GM19452 (cell line): ENCODE results near the gene CFAP97D2.
"Not testable (repeated sequence)": the region's sequence is repeated elsewhere in the genome, so short reads cannot be mapped to it uniquely, and the experiment has no call there.

Experiments used
- ATAC-seq: cut with Tn5 transposase; IDR thresholded peaks from one replicate; pipeline ENCODE4 v1.9.1; 2021; ENCODE audit not compliant: unreplicated experiment

CFAP97D2 gene

DNA sequence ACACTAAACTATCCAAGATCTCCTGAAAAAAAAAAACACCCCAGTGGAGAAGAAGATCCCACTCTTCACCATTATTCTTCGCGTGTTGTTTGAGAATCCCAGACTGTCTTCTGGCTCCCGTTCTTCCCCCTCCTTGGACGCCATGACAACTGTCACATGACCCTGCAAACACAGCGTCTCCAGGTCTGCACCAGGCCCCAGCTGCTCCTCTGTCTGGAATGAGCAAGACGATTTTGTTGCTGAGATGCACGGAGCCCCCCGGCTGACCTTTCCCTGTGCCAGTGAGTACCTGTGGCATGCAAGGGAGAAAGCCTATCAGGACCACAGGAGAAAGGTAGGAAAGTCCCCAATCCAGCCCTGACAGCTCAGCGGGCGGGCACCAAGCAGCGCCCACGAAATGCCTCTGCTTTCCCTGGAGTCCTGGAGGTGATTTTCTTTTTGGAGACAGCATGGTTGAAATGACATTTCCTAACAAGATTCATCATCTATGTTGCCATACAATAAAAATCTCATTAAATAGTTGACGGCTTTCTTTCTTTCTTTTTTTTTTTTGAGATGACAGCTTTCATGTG is at the start of gene CFAP97D2:
CFAP97D2 (plus strand) TSS at position 171 of the 572 bp plus-strand sequence; CDS start at position 245, 74 bp downstream.
- no peak for ATAC-seq

DNA sequence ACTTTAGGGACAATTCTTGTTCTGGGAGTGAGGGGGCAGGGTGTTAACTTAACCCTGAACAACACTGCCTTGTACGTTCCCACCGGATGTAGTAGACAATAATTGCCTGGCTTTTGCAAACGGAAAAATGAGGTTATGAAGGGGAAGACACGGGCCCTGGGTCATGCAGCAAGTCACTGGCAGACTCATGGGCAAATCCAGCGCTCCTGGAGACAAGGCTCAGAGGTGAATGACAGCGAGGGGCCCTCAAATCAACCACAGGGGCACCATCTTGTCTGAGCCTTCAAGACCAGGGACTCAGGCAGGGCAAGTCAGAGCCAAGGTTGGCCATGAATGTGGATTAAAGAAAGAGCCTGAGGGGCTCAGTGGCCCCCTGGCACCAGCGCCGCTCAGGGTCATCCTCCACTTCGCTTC is 49.4 kb upstream of the CFAP97D2 start:
- no peak for ATAC-seq

DNA sequence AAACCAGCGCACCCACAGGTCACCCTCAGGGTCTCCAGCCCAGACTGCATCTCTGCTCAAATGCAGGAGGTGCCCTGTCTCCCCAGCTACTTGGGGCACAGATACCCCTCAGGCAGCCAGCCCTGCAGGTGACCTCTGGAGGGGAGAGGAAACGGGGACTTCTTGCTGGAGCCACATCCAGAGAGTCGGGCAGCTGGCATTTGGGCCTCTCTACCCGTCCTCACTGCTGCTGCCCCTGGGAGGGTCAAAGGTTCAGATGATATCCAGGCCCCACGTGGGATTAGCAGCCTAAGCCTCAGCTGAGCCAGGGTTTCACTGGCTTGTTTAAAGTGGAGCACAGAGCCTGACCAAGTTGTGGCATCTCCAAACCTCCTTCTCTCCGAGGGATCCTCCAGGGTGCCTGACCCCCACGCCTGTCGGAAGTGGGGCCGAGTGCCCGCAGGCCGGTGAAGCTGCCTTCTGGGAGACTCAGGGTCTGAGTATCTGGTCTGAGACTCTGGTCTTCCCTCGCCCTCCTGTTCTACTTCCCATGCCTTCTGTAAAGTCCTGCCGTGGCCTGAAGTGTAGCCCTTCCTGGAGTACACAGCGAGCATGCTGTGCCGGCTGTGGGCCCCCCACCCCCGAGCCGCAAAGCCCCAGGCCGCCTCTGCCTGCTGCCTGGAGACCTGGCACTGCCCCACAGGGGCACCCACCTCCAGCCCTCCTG is 48.8 kb upstream of the CFAP97D2 start:
- ATAC-seq = no peak

DNA sequence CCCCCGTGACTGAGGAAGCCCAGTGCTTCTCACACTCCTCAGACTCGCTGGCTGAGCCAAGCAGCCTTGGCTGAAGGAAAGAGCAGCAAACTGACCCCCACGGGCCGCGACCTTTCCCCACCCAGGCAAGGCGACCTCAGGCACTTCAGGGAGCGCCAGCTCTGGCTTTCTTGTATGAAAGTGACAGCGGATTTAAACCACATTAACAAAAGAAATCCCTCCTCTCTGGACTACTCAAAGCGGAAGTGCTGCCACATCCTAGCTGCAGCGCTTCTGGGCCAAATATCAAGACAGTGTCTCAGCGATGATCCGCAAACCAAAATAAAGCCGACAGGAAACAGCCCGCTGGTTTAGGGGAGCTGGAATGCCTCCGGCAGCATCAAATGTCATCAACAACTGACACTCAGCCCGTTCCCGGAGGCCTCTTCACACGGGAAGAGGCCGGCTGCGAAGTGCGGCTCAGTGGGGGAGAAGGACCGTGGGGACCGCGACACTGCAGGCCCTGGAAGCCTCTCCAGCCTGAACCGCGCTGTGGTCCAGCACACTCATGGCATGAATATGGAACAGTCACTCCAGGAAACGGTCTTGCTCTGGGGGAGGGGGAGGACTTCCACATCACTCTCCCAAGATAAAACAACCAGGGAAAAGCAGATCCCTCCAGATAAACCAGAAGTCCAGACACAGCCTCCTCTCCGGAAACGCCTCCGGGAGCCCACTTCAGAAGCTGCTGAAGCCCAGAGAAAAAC is 48.0 kb upstream of the CFAP97D2 start:
- no peak for ATAC-seq

- peak; percentile 1 for ATAC-seq
These were observed 47.3 kb upstream of the CFAP97D2 start for GRCh38 chr13:114131583-114132418.

- peak; percentile 62 for ATAC-seq
These were observed 46.5 kb upstream of the CFAP97D2 start, which contains the start of gene RASA3 for GRCh38 chr13:114132419-114133121. Gene RASA3 (minus strand): TSS chr13:114132623. CDS start chr13:114132489, 134 bp downstream.

- ATAC-seq = not testable (repeated sequence)
These were observed 45.9 kb upstream of the CFAP97D2 start for GRCh38 chr13:114133126-114133525.

- not testable (repeated sequence) for ATAC-seq
These were observed 45.5 kb upstream of the CFAP97D2 start for GRCh38 chr13:114133552-114133951.

GRCh38 chr13:114134111-114134943 is 44.7 kb upstream of the CFAP97D2 start:
- no peak for ATAC-seq

- no peak for ATAC-seq
These were observed 44.0 kb upstream of the CFAP97D2 start for GRCh38 chr13:114134944-114135610.

- ATAC-seq = no peak
These were observed 43.3 kb upstream of the CFAP97D2 start for GRCh38 chr13:114135731-114136171.

GRCh38 chr13:114136576-114136975 is 42.5 kb upstream of the CFAP97D2 start:
- no peak for ATAC-seq

GRCh38 chr13:114140131-114140905 is 38.7 kb upstream of the CFAP97D2 start:
- ATAC-seq = no peak

DNA sequence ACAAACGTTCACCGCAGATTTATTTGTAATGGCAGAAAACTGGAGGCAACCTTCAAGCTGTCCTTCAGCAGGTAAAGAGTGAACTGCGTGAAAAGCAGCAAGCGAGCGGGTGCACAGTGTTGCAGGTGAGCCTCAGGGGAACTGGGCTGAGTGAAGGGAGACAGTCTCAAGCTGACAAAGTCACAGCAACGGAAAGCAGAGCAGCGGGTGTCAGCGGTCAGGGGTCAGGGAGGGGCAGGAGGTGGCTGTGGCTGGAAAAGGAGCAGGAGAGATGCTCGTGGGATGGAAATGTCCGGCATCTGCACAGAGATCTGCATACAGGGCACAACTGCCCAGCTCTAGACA is 38.2 kb upstream of the CFAP97D2 start:
- ATAC-seq = no peak

- ATAC-seq = no peak
These were observed 37.6 kb upstream of the CFAP97D2 start for GRCh38 chr13:114141261-114141996.

DNA sequence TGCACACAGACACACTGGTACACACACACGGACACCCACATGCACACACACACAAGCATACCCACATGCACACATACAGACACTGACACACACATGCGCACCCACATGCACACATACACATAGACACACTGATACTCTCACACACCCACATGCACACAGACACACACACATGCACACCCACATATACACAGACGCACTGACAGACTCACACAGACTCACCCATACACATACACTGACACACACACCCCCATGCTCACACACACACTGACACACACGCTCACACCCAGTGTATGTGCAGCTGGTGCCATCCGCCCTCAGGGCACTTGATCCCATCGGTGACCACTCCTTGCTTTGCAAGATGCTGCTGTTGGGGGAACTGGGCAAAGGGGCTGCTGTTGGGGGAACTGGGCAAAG is 36.9 kb upstream of the CFAP97D2 start:
- ATAC-seq = no peak

DNA sequence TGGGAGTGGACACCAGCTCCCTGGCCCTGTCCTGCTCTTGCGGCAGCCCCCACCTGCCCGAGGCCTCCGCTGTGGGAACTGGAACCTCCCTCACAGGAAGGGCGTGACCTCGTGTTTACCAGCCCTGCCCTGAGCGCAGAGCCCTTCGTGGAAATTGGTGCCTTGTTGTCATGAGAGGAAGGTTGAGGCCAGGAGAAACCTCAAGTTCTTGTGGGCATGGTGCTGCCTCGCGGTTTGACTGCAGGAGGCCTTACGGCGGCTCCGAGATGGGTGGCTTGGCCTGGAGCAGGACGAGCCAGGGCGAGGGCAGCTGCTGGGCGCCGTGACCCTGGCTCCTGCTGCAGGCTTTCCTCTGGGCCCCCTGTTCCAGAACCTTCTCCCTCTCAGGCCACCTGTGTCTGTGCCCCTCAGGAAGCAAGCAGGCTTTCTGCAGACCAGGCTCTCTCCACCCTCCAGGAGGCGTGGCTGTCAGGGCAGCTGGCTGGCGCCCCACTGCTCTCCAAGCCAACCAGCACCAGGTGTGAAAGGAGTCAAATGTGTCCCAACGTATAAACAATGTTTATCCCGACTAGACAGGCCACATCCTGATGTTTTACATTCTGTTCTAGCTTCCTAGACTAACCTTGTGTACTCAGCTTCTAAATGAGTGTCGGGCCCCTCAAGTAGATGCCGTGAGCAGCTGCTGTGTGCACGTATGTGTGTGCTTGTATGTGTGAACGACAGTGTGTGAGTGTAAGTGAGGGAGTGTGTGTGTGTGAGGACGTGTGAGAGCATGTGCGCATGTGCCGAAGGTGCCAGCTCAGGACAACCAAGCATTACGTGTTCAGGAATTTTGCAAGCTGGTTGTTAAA is 36.2 kb upstream of the CFAP97D2 start:
- no peak for ATAC-seq
